ENCODE measurements around the gene SCLT1.

DNA sequence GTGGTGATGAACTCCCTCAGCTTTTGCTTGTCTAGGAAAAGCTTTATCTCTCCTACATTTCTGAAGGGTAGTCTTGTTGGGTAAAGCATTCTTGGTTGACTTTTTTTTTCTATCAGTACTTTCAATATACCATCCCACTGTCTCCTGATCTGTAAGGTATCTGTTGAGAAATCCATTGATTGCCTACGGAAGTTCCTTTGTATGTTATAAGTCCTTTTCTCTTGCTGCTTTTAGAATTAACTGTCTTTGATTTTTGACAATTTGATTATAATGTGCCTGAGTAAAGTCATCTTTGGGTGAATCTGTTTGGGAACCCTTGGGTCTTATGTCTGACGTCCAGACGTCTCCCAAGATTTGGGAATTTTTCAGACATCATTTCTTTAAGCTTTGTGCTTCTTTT is 30.8 kb downstream of the SCLT1 start:
- TF ChIP-seq POLR2A (IDR thresholded peaks at IDR 0.05) = no peak
- no peak for TF ChIP-seq CTCF (IDR thresholded peaks at IDR 0.05)
